Stimulated activated CD4-positive, alpha-beta T cell treated with anti-CD3 and anti-CD28 coated beads, TNF-alpha, amount 100 ng/mL, for 4 hours (primary cell): ENCODE data around the gene MED15.

Experiments
- DNase-seq, 3 experiments: peaks; one replicate each; pipeline ENCODE4 v3.0.0-alpha.2; 2020; ENCODE audit warnings: low read depth in 3 of 3

The MED15 gene

GRCh38 chr22:20551805-20552442, 44.5 kb downstream of the MED15 start:
- no peak for DNase-seq

GRCh38 chr22:20552443-20553401, 45.3 kb downstream of the MED15 start:
- no peak for DNase-seq

GRCh38 chr22:20553947-20554741, 46.7 kb downstream of the MED15 start:
- DNase-seq = no peak

GRCh38 chr22:20554824-20555223, 47.4 kb downstream of the MED15 start:
- no peak for DNase-seq

GRCh38 chr22:20558534-20558933, 51.1 kb downstream of the MED15 start:
- DNase-seq = no peak

- no peak for DNase-seq
Observed at GRCh38 chr22:20559174-20559760, 51.9 kb downstream of the MED15 start.

GRCh38 chr22:20560716-20561115, 53.3 kb downstream of the MED15 start:
- no peak for DNase-seq

GRCh38 chr22:20561882-20562281, 54.5 kb downstream of the MED15 start:
- DNase-seq = no peak

GRCh38 chr22:20562607-20563465, 55.4 kb downstream of the MED15 start:
- no peak for DNase-seq

- no peak for DNase-seq
Observed at GRCh38 chr22:20563466-20563906, 56.1 kb downstream of the MED15 start.

- DNase-seq = no peak
Observed at GRCh38 chr22:20563941-20564371, 56.5 kb downstream of the MED15 start.

GRCh38 chr22:20565079-20565734, 57.8 kb downstream of the MED15 start:
- DNase-seq = no peak

GRCh38 chr22:20565761-20566160, 58.4 kb downstream of the MED15 start:
- DNase-seq = no peak

- peak in 1 of 3 experiments; percentile 37 for DNase-seq
Observed at GRCh38 chr22:20566420-20567260, 59.2 kb downstream of the MED15 start.

GRCh38 chr22:20567371-20567847, 60.0 kb downstream of the MED15 start:
- no peak for DNase-seq

GRCh38 chr22:20567993-20568417, 60.6 kb downstream of the MED15 start:
- no peak for DNase-seq

- DNase-seq = no peak
Observed at GRCh38 chr22:20568502-20569058, 61.2 kb downstream of the MED15 start.
